HG02970 (cell line): ENCODE measurements around the gene CLCNKB.
"Not testable (repeated sequence)": the region's sequence is repeated elsewhere in the genome, so short reads cannot be mapped to it uniquely, and the experiment has no call there.

Source experiments
- ATAC-seq: cut with Tn5 transposase; IDR thresholded peaks from one replicate; pipeline ENCODE4 v1.9.1; 2021; ENCODE audit warnings: mild to moderate bottlenecking, moderate library complexity, moderate number of reproducible peaks; ENCODE audit not compliant: unreplicated experiment, low FRiP score

Gene CLCNKB

GRCh38 chr1:16043521-16043920 lies at the start of gene CLCNKB:
TSS of gene CLCNKB (plus strand) at chr1:16043782. CDS start at chr1:16044493, 711 bp downstream.
- ATAC-seq = no peak

GRCh38 chr1:15994081-15994480 lies 49.5 kb upstream of the CLCNKB start:
- ATAC-seq = no peak

GRCh38 chr1:15994590-15995351 lies 48.8 kb upstream of the CLCNKB start:
- no peak for ATAC-seq

GRCh38 chr1:15997076-15997585 lies 46.5 kb upstream of the CLCNKB start:
- no peak for ATAC-seq

- ATAC-seq = no peak
Observed at GRCh38 chr1:15997637-15998280, 45.8 kb upstream of the CLCNKB start.

- no peak for ATAC-seq
Observed at GRCh38 chr1:15998929-15999328, 44.7 kb upstream of the CLCNKB start.

- ATAC-seq = not testable (repeated sequence)
Observed at GRCh38 chr1:16001274-16001673, 42.3 kb upstream of the CLCNKB start.

- no peak for ATAC-seq
Observed at GRCh38 chr1:16005597-16005996, 38.0 kb upstream of the CLCNKB start.

- no peak for ATAC-seq
Observed at GRCh38 chr1:16006010-16006409, 37.6 kb upstream of the CLCNKB start.

- ATAC-seq = no peak
Observed at GRCh38 chr1:16006552-16007485, 36.8 kb upstream of the CLCNKB start.

GRCh38 chr1:16007671-16008341 lies 35.8 kb upstream of the CLCNKB start:
- no peak for ATAC-seq

GRCh38 chr1:16009030-16009460 lies 34.5 kb upstream of the CLCNKB start:
- no peak for ATAC-seq

- ATAC-seq = no peak
Observed at GRCh38 chr1:16009678-16010077, 33.9 kb upstream of the CLCNKB start.

GRCh38 chr1:16010837-16011236 lies 32.7 kb upstream of the CLCNKB start:
- ATAC-seq = no peak

GRCh38 chr1:16011936-16012589 lies 31.5 kb upstream of the CLCNKB start:
- no peak for ATAC-seq

- no peak for ATAC-seq
Observed at GRCh38 chr1:16012590-16013219, 30.9 kb upstream of the CLCNKB start.

GRCh38 chr1:16013220-16013907 lies 30.2 kb upstream of the CLCNKB start:
- no peak for ATAC-seq

- ATAC-seq = no peak
Observed at GRCh38 chr1:16013908-16014258, 29.7 kb upstream of the CLCNKB start.
